ENCODE measurements around the gene NRXN2. TPM values are rescaled to one million over a fixed set of nuclear protein-coding genes. Genes with fewer than 3 reads are reported as not detected.

The NRXN2 gene
- total RNA-seq, 1 experiment from 2014 or later: 0.15 TPM

GRCh38 chr11:64681171-64681570 lies 41.8 kb downstream of the NRXN2 start:
- ATAC-seq (no peak), DNase-seq (ENCODE audit: low read depth, low spot score) (no peak)
- intact Hi-C loops (cut with micrococcal nuclease; ENCODE audit: unreplicated experiment): no loop called here
- no peak overlapping the region for H3K27ac ChIP-seq (ENCODE audit: low read length)
- H3K4me1 ChIP-seq (ENCODE audit: control insufficient read depth, insufficient read depth, low read length): no peaks in the 10 kb centered on the region
- ChIA-PET POLR2A (no interaction called here), CTCF (no interaction called here)
- H3K9me3 ChIP-seq (ENCODE audit: control insufficient read depth, insufficient read depth, low read depth, low read length): no peaks in the 10 kb centered on the region
- peaks cover 26% of the 10 kb centered on the region for H3K27me3 ChIP-seq (ENCODE audit: control insufficient read depth, insufficient read depth, low read length)
- H3K4me3 ChIP-seq (ENCODE audit: low read depth in 2 of 2, low read length in 2 of 2): no peak overlapping the region
- H3K36me3 ChIP-seq (ENCODE audit: control insufficient read depth, insufficient read depth, low read length): no peaks in the 10 kb centered on the region
- no peak for TF ChIP-seq REST (IDR thresholded peaks at IDR 0.05; ENCODE audit: insufficient read depth in 1 of 2, low read depth in 2 of 2, low read length in 1 of 2)
- TF ChIP-seq SIN3A (IDR thresholded peaks at IDR 0.05; ENCODE audit: borderline replicate concordance, insufficient read depth, low read depth, low read length): no peak
- TF ChIP-seq POLR2AphosphoS5 (IDR thresholded peaks at IDR 0.05; ENCODE audit: low read depth, low read length): no peak
- TF ChIP-seq TCF7L2 (IDR thresholded peaks at IDR 0.05; ENCODE audit: low read depth, low read length): no peak
- TF ChIP-seq CTCF (IDR thresholded peaks at IDR 0.05): no peak
- no TSS peak for BruUV-seq (replicated peaks)
- in situ Hi-C loops (cut with HindIII; ENCODE audit: low pct_unique_long_range_greater_than_20kb, low sequenced_read_pairs): no loop called here

- no peaks in the 10 kb centered on the region for H3K36me3 ChIP-seq (ENCODE audit: control insufficient read depth, insufficient read depth, low read length)
- in situ Hi-C loops (cut with HindIII; ENCODE audit: low pct_unique_long_range_greater_than_20kb, low sequenced_read_pairs): no loop called here
- ChIA-PET CTCF (no interaction called here), POLR2A (no interaction called here)
- H3K27me3 ChIP-seq (ENCODE audit: control insufficient read depth, insufficient read depth, low read length): peaks cover 26% of the 10 kb centered on the region
- ATAC-seq (no peak), DNase-seq (ENCODE audit: low read depth, low spot score) (no peak)
- intact Hi-C loops (cut with micrococcal nuclease; ENCODE audit: unreplicated experiment): no loop called here
- no peaks in the 10 kb centered on the region for H3K4me1 ChIP-seq (ENCODE audit: control insufficient read depth, insufficient read depth, low read length)
- no TSS peak for BruUV-seq (replicated peaks)
- TF ChIP-seq REST (IDR thresholded peaks at IDR 0.05; ENCODE audit: insufficient read depth in 1 of 2, low read depth in 2 of 2, low read length in 1 of 2) (no peak), CTCF (IDR thresholded peaks at IDR 0.05) (no peak), POLR2AphosphoS5 (IDR thresholded peaks at IDR 0.05; ENCODE audit: low read depth, low read length) (no peak), SIN3A (IDR thresholded peaks at IDR 0.05; ENCODE audit: borderline replicate concordance, insufficient read depth, low read depth, low read length) (no peak), TCF7L2 (IDR thresholded peaks at IDR 0.05; ENCODE audit: low read depth, low read length) (no peak)
- no peak overlapping the region for H3K27ac ChIP-seq (ENCODE audit: low read length)
- H3K4me3 ChIP-seq (ENCODE audit: low read depth in 2 of 2, low read length in 2 of 2): no peak overlapping the region
- no peaks in the 10 kb centered on the region for H3K9me3 ChIP-seq (ENCODE audit: control insufficient read depth, insufficient read depth, low read depth, low read length)
These were observed 43.2 kb downstream of the NRXN2 start for GRCh38 chr11:64679846-64680245.
